GM19397 (cell line): ENCODE measurements around the gene OARD1.

Experiments used
- ATAC-seq: cut with Tn5 transposase; IDR thresholded peaks from one replicate; pipeline ENCODE4 v1.9.1; 2021; ENCODE audit warnings: mild to moderate bottlenecking, moderate library complexity; ENCODE audit not compliant: unreplicated experiment

Gene OARD1

GRCh38 chr6:41075651-41076626 is 3.8 kb upstream of the OARD1 start:
- no peak for ATAC-seq

GRCh38 chr6:41074692-41075436 is 2.7 kb upstream of the OARD1 start:
- ATAC-seq = no peak

GRCh38 chr6:41073968-41074691 is 2.0 kb upstream of the OARD1 start:
- no peak for ATAC-seq

GRCh38 chr6:41073203-41073967 is 1.2 kb upstream of the OARD1 start:
- peak; percentile 20 for ATAC-seq

- ATAC-seq = peak; percentile 59
These were observed 663 bp upstream of the OARD1 start, which contains the start of gene NFYA for GRCh38 chr6:41072836-41073202. NFYA (plus strand) TSS chr6:41072974; CDS start chr6:41079090, 6,116 bp downstream.

GRCh38 chr6:41071501-41071922 is 644 bp downstream of the OARD1 start:
- ATAC-seq = no peak

- no peak for ATAC-seq
These were observed 5.3 kb downstream of the OARD1 start for GRCh38 chr6:41066867-41067304.

- no peak for ATAC-seq
These were observed 6.6 kb downstream of the OARD1 start for GRCh38 chr6:41065550-41066026.

- ATAC-seq = no peak
These were observed 7.3 kb downstream of the OARD1 start for GRCh38 chr6:41064841-41065240.

GRCh38 chr6:41063884-41064285 is 8.3 kb downstream of the OARD1 start:
- no peak for ATAC-seq

- ATAC-seq = no peak
These were observed 10.1 kb downstream of the OARD1 start for GRCh38 chr6:41062056-41062455.

- ATAC-seq = no peak
These were observed 10.9 kb downstream of the OARD1 start for GRCh38 chr6:41061196-41061726.

GRCh38 chr6:41059556-41059955 is 12.6 kb downstream of the OARD1 start:
- no peak for ATAC-seq

GRCh38 chr6:41058783-41059181 is 13.4 kb downstream of the OARD1 start:
- ATAC-seq = no peak

- no peak for ATAC-seq
These were observed 15.2 kb downstream of the OARD1 start for GRCh38 chr6:41056768-41057490.

- ATAC-seq = no peak
These were observed 17.0 kb downstream of the OARD1 start for GRCh38 chr6:41055149-41055548.

- ATAC-seq = no peak
These were observed 17.6 kb downstream of the OARD1 start for GRCh38 chr6:41054511-41054910.

- ATAC-seq = no peak
These were observed 19.1 kb downstream of the OARD1 start, which contains the start of gene APOBEC2 for GRCh38 chr6:41053041-41053440. APOBEC2 (plus strand) TSS chr6:41053202; CDS start chr6:41053348, 146 bp downstream.

- no peak for ATAC-seq
These were observed 20.3 kb downstream of the OARD1 start for GRCh38 chr6:41051873-41052272.
